ENCODE measurements around the gene MMP25. TPM values are rescaled to one million over a fixed set of nuclear protein-coding genes. Genes with fewer than 3 reads are reported as not detected.

Gene MMP25
- total RNA-seq, 2 experiments from 2014 or later, result 1.1 to 1.5 TPM

DNA sequence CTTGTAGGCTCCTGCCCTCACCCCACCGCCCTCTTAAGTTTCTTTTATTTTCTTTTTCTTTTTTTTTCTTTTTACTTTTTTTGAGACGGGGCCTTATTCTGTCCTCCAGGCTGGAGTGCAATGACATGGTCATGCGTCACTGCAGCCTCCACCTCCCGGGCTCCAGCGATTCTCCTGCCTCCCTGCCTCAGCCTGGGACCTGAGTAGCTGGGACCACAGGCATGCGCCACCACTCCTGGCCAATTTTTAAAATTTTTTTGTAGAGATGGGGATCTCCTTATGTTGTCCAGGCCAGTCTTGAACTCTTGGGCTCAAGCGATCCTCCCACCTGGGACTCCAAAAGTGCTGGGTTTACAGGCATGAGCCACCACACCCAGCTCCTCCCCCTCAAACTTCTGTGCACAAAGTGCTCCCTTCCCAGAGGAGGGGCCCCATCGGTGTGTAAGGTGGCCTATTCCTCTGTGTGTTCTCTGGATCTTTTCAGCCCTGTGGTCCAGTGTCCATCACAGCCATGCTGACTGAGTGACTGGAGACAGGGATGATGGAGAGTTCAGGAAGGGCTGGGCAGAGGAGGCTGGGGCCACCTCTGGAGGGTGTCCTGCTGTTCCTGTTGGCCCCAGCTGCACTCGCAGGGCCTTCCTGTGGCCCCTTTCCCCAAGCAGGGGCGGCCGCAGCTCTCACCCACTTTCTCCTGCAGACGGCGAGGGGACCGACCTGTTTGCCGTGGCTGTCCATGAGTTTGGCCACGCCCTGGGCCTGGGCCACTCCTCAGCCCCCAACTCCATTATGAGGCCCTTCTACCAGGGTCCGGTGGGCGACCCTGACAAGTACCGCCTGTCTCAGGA lies 10.2 kb downstream of the MMP25 start:
- peaks cover 27% of the 10 kb centered on the region for H3K36me3 Mint-ChIP-seq (ENCODE audit: low read depth)
- intact Hi-C loops (cut with micrococcal nuclease), result no loop called here
- no peak for ATAC-seq
- DNase-seq, result no peak
- ChIA-PET POLR2A (interaction anchor here (0.8 to 1.5 kb wide), 3 partner anchors 9 to 36 kb away, joined by 3 to 7 read pairs (median 3); partner anchors contain the start of genes HCFC1R1 and THOC6), CTCF (interaction anchor here (1.2 to 14.0 kb wide), 4 partner anchors 27 to 113 kb away, joined by 4 to 288 read pairs (median 39); no protein-coding TSS in a partner anchor)
- no peaks in the 10 kb centered on the region for H3K27me3 Mint-ChIP-seq
- H3K27ac Mint-ChIP-seq, result peak overlapping the region; percentile 63
- peak overlapping the region; percentile 61 for H3K4me3 Mint-ChIP-seq
- peaks cover 51% of the 10 kb centered on the region for H3K4me1 Mint-ChIP-seq (ENCODE audit: low read depth)
- H3K9me3 Mint-ChIP-seq, result no peaks in the 10 kb centered on the region
- no peak for TF ChIP-seq CTCF (IDR thresholded peaks at IDR 0.05)

DNA sequence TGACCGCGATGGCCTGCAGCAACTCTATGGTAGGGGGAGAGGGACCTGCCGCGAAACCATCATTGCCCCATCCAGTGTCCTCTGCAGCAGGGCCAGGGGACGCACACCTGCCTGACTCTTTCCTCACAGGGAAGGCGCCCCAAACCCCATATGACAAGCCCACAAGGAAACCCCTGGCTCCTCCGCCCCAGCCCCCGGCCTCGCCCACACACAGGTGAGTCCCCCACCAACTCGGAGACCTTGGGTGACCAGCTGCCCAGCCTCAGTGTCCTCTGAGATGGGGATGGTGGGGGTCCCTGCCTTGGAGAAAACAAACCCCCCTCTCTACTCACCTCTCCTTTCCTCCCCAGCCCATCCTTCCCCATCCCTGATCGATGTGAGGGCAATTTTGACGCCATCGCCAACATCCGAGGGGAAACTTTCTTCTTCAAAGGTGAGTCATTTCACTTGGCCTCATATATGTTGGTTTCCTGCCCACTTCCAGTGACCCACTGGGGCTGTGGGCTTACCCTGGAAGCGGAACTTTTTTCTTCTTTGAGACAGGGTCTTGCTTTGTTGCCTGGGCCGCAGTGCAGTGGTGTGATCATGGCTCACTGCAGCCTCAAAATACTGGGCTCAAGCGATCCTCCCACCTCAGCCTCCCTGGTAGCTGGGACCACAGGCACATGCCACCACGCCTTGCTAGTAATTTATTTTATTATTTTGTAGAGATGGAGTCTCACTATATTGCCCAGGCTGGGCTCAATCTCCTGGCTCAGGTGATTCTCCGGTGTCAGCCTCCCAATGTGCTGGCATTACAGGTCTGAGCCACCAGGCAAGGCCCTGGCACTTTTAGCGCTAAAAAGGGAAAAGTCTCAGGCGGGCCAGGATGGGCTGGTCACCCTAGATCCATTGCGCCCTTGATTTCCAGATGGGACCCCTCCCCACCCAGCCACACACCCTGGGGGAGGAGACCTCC lies 11.1 kb downstream of the MMP25 start:
- intact Hi-C loops (cut with micrococcal nuclease), result no loop called here
- H3K36me3 Mint-ChIP-seq (ENCODE audit: low read depth), result peaks cover 25% of the 10 kb centered on the region
- POLR2A ChIA-PET, result interaction anchor here (1.1 to 3.5 kb wide), 4 partner anchors 9 to 34 kb away, joined by 3 to 27 read pairs (median 6); partner anchors contain the start of genes HCFC1R1 and THOC6
- no peaks in the 10 kb centered on the region for H3K9me3 Mint-ChIP-seq
- CTCF ChIA-PET, result interaction anchor here (1.1 to 14.0 kb wide), 16 partner anchors 8 to 142 kb away, joined by 3 to 288 read pairs (median 14); partner anchors contain the start of genes ZNF213 and ZSCAN10
- TF ChIP-seq CTCF (IDR thresholded peaks at IDR 0.05), result no peak
- peak overlapping the region; percentile 61 for H3K4me3 Mint-ChIP-seq
- ATAC-seq, result no peak
- H3K27me3 Mint-ChIP-seq, result no peaks in the 10 kb centered on the region
- H3K4me1 Mint-ChIP-seq (ENCODE audit: low read depth), result peaks cover 53% of the 10 kb centered on the region
- H3K27ac Mint-ChIP-seq, result peak overlapping the region; percentile 68
- peak; percentile 35 for DNase-seq

DNA sequence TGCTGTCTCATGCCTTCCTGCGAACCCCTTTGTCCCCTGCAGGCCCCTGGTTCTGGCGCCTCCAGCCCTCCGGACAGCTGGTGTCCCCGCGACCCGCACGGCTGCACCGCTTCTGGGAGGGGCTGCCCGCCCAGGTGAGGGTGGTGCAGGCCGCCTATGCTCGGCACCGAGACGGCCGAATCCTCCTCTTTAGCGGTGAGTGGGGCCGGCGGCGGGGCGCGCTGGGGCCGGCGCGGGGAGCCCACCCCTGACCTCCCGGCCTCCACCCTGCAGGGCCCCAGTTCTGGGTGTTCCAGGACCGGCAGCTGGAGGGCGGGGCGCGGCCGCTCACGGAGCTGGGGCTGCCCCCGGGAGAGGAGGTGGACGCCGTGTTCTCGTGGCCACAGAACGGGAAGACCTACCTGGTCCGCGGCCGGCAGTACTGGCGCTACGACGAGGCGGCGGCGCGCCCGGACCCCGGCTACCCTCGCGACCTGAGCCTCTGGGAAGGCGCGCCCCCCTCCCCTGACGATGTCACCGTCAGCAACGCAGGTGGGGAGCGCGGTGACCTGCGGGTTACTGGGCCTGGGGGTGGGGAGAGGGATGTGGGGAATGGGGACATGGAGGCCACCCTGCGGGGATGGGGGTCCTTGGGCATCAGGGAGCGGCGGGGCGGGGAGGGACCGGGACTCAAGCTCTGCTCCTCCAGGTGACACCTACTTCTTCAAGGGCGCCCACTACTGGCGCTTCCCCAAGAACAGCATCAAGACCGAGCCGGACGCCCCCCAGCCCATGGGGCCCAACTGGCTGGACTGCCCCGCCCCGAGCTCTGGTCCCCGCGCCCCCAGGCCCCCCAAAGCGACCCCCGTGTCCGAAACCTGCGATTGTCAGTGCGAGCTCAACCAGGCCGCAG lies 12.0 kb downstream of the MMP25 start:
- peaks cover 25% of the 10 kb centered on the region for H3K36me3 Mint-ChIP-seq (ENCODE audit: low read depth)
- CTCF ChIA-PET, result interaction anchor here (0.8 to 14.0 kb wide), 34 partner anchors 9 to 225 kb away, joined by 3 to 288 read pairs (median 8); partner anchors contain the start of genes HCFC1R1, THOC6, ZNF213 and ZSCAN10
- intact Hi-C loops (cut with micrococcal nuclease), result no loop called here

More for the DNA sequence above, 12.0 kb downstream of the MMP25 start:
- DNase-seq (peak; percentile 83), ATAC-seq (peak; percentile 52)
- POLR2A ChIA-PET, result interaction anchor here (0.5 to 3.5 kb wide), 18 partner anchors 8 to 798 kb away, joined by 3 to 27 read pairs (median 6); partner anchors contain the start of genes HCFC1R1, THOC6 and ZNF213
- no peaks in the 10 kb centered on the region for H3K27me3 Mint-ChIP-seq
- H3K27ac Mint-ChIP-seq, result peak overlapping the region; percentile 77
- peak overlapping the region; percentile 82 for H3K4me3 Mint-ChIP-seq
- peaks cover 58% of the 10 kb centered on the region for H3K4me1 Mint-ChIP-seq (ENCODE audit: low read depth)
- H3K9me3 Mint-ChIP-seq, result no peaks in the 10 kb centered on the region
- TF ChIP-seq CTCF (IDR thresholded peaks at IDR 0.05), result no peak
